Neuronal stem cell (in vitro differentiated cells): ENCODE measurements around the gene ATP8A1.

Source experiments
- DNase-seq: peaks from one replicate; pipeline ENCODE4 v3.0.0-alpha.2; 2013; ENCODE audit warnings: low spot score
- H2AFZ ChIP-seq: one replicate; pipeline ENCODE4 v1.6.1; 2013; ENCODE audit warnings: mild to moderate bottlenecking, low read length, inconsistent platforms
- H2AK5ac ChIP-seq: 2 replicates; pipeline ENCODE4 v1.6.1; 2013; ENCODE audit warnings: low read depth, mild to moderate bottlenecking, inconsistent platforms, low read length, moderate library complexity, mixed read lengths
- H2BK120ac ChIP-seq: 2 replicates; pipeline ENCODE4 v1.6.1; 2013; ENCODE audit warnings: low read depth, mild to moderate bottlenecking, inconsistent platforms, low read length, moderate library complexity, mixed read lengths
- H2BK12ac ChIP-seq: one replicate; pipeline ENCODE4 v1.6.1; 2013; ENCODE audit warnings: low read length, inconsistent platforms
- H2BK15ac ChIP-seq: 2 replicates; pipeline ENCODE4 v1.6.1; 2013; ENCODE audit warnings: mild to moderate bottlenecking, low read length, inconsistent platforms, mixed read lengths
- H2BK5ac ChIP-seq: one replicate; pipeline ENCODE4 v1.6.1; 2013; ENCODE audit warnings: inconsistent platforms, mild to moderate bottlenecking, low read length, moderate library complexity
- H3K14ac ChIP-seq: one replicate; pipeline ENCODE4 v1.6.1; 2013; ENCODE audit warnings: low read length, inconsistent platforms
- H3K18ac ChIP-seq: 2 replicates; pipeline ENCODE4 v1.6.1; 2013; ENCODE audit warnings: low read length, inconsistent platforms
- H3K23ac ChIP-seq: 2 replicates; pipeline ENCODE4 v1.6.1; 2013; ENCODE audit warnings: low read depth, mild to moderate bottlenecking, mixed read lengths, low read length, inconsistent platforms; ENCODE audit not compliant: poor library complexity
- H3K27ac ChIP-seq: replicated peaks from 3 replicates; pipeline ENCODE4 v1.5.1; 2013; ENCODE audit warnings: low read length, inconsistent platforms
- H3K27me3 ChIP-seq, 3 experiments: 2 replicates each; pipeline ENCODE4 v1.6.1; 2013; ENCODE audit warnings: low read length in 3 of 3, mild to moderate bottlenecking in 2 of 3, inconsistent platforms in 1 of 3, low read depth in 1 of 3, mixed read lengths in 1 of 3, moderate library complexity in 1 of 3; ENCODE audit not compliant: control insufficient read depth in 3 of 3, insufficient read depth in 3 of 3
- H3K36me3 ChIP-seq, 2 donors: replicated peaks in 1 of 2; 2 replicates each; pipeline ENCODE4 v1.6.1; 2013; ENCODE audit warnings: low read length in 2 of 2; ENCODE audit not compliant: control insufficient read depth in 2 of 2, insufficient read depth in 2 of 2
- H3K4ac ChIP-seq: 2 replicates; pipeline ENCODE4 v1.6.1; 2013; ENCODE audit warnings: inconsistent platforms, mild to moderate bottlenecking, low read length, moderate library complexity
- H3K4me1 ChIP-seq, 2 donors: 1 replicate in 1 of 2; 2 replicates in 1 of 2; pipeline ENCODE4 v1.6.1; 2013; ENCODE audit warnings: low read length in 2 of 2, low read depth in 1 of 2; ENCODE audit not compliant: control insufficient read depth in 2 of 2, insufficient read depth in 1 of 2
- H3K4me2 ChIP-seq: one replicate; pipeline ENCODE4 v1.6.1; 2013; ENCODE audit warnings: mild to moderate bottlenecking, low read length, inconsistent platforms; ENCODE audit not compliant: insufficient read depth, poor library complexity, severe bottlenecking
- H3K4me3 ChIP-seq, 2 donors: 2 replicates each; pipeline ENCODE4 v1.5.1; 2013; ENCODE audit warnings: low read length in 2 of 2, mild to moderate bottlenecking in 2 of 2, inconsistent platforms in 1 of 2, moderate library complexity in 1 of 2
- H3K79me1 ChIP-seq: one replicate; pipeline ENCODE4 v1.6.1; 2013; ENCODE audit warnings: low read depth, mild to moderate bottlenecking, inconsistent platforms, low read length, moderate library complexity
- H3K9ac ChIP-seq: one replicate; pipeline ENCODE4 v1.6.1; 2013; ENCODE audit warnings: mild to moderate bottlenecking, low read depth, low read length, inconsistent platforms; ENCODE audit not compliant: poor library complexity
- H3K9me3 ChIP-seq, 2 donors: replicated peaks in 1 of 2; 2 replicates each; pipeline versions ENCODE3 to v1.6.1; 2013; ENCODE audit warnings: low read length in 2 of 2, mild to moderate bottlenecking in 2 of 2, inconsistent platforms in 1 of 2, low read depth in 1 of 2, mixed read lengths in 1 of 2, moderate library complexity in 1 of 2; ENCODE audit not compliant: control insufficient read depth in 2 of 2, insufficient read depth in 1 of 2
- H4K8ac ChIP-seq: one replicate; pipeline ENCODE4 v1.6.1; 2013; ENCODE audit warnings: low read depth, mild to moderate bottlenecking, inconsistent platforms, low read length, moderate library complexity
- H4K91ac ChIP-seq: one replicate; pipeline ENCODE4 v1.6.1; 2013; ENCODE audit warnings: low read length, low read depth, mild to moderate bottlenecking, inconsistent platforms; ENCODE audit not compliant: poor library complexity
- WGBS, 2 donors: extraction: QIAGEN DNeasy Blood & Tissue Kit; methylation state at CpG; one replicate each; pipeline ENCODE4 v1.1.7; 2013; ENCODE audit warnings: missing lambda C conversion rate in 2 of 2, mixed read lengths in 1 of 2; ENCODE audit not compliant: insufficient read length in 2 of 2, insufficient replicate concordance in 1 of 2; ENCODE audit errors: extremely low coverage in 2 of 2; 5-methylcytosine and 5-hydroxymethylcytosine counted together

The ATP8A1 gene

DNA sequence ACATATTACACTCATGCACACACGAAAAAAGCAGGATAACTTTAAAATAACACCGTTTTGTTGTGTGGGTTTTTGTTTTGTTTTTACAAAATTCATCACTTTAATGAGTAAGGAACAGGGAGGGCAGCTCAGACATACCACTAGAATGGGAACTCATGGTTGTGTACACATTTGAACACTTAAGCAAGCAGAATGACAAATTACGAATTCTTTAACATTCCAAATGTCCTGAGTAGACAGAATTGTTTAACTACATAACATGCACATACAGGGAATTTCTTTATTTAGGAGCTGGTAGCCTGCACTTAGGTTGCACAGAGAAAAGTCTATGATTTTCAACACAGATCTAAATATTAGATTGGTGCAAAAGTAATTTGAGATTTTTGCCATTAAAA, 96.4 kb downstream of the ATP8A1 start:
- no peak overlapping the region for H2BK5ac ChIP-seq
- no peak for DNase-seq
- no peaks in the 10 kb centered on the region for H3K9me3 ChIP-seq
- H3K4me2 ChIP-seq, result no peak overlapping the region
- H2AFZ ChIP-seq, result no peak overlapping the region
- no peak overlapping the region for H2BK12ac ChIP-seq
- no peak overlapping the region for H3K18ac ChIP-seq
- WGBS, 2 donors, result no CpG with 5 or more reads among the region's 3 CpGs
- H3K79me1 ChIP-seq, result no peaks in the 10 kb centered on the region
- H4K91ac ChIP-seq, result no peak overlapping the region
- H3K4me3 ChIP-seq, result no peak overlapping the region
- H3K4ac ChIP-seq, result no peak overlapping the region
- H3K14ac ChIP-seq, result no peak overlapping the region
- H3K27ac ChIP-seq, result no peak overlapping the region
- H3K9ac ChIP-seq, result no peak overlapping the region
- H3K27me3 ChIP-seq, result no peaks in the 10 kb centered on the region
- H3K23ac ChIP-seq, result no peak overlapping the region
- no peak overlapping the region for H2BK15ac ChIP-seq
- H4K8ac ChIP-seq, result no peak overlapping the region
- no peaks in the 10 kb centered on the region for H3K4me1 ChIP-seq
- no peak overlapping the region for H2AK5ac ChIP-seq
- H2BK120ac ChIP-seq, result no peak overlapping the region
- H3K36me3 ChIP-seq, result no peaks in the 10 kb centered on the region

DNA sequence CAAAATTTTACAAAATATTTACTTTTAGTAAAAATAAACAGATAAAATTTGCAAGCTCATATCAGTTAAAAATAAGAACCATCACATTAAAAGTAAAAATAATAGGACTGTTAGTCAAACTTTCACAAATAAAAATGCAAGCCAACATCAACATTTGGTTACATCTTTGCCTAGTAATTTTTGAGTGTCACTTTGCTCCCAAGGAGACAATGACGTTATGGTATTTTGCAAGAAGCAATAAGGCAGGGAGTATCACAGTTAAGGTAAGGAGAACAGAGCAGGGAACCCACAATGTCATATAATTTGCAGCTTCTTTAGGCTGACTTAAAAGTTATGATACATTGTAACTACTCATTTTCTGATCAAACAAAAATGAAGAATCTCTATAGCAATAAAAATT, 98.7 kb downstream of the ATP8A1 start:
- no peak overlapping the region for H2AFZ ChIP-seq
- H3K9ac ChIP-seq, result no peak overlapping the region
- no peaks in the 10 kb centered on the region for H3K9me3 ChIP-seq
- H2BK5ac ChIP-seq, result no peak overlapping the region
- no peak overlapping the region for H3K18ac ChIP-seq
- no peak overlapping the region for H3K4me3 ChIP-seq
- no peak overlapping the region for H4K91ac ChIP-seq
- no peak overlapping the region for H3K14ac ChIP-seq
- H3K23ac ChIP-seq, result no peak overlapping the region
- no peak for DNase-seq
- H2AK5ac ChIP-seq, result no peak overlapping the region
- H3K27me3 ChIP-seq, result no peaks in the 10 kb centered on the region
- no CpG with 5 or more reads among the region's 1 CpG for WGBS, 2 donors
- H3K4ac ChIP-seq, result no peak overlapping the region
- H3K4me2 ChIP-seq, result no peak overlapping the region
- H3K4me1 ChIP-seq, result no peaks in the 10 kb centered on the region
- no peaks in the 10 kb centered on the region for H3K36me3 ChIP-seq
- H4K8ac ChIP-seq, result no peak overlapping the region
- H3K27ac ChIP-seq, result no peak overlapping the region
- no peak overlapping the region for H2BK15ac ChIP-seq
- peaks cover 2% of the 10 kb centered on the region for H3K79me1 ChIP-seq
- H2BK120ac ChIP-seq, result no peak overlapping the region
- no peak overlapping the region for H2BK12ac ChIP-seq

DNA sequence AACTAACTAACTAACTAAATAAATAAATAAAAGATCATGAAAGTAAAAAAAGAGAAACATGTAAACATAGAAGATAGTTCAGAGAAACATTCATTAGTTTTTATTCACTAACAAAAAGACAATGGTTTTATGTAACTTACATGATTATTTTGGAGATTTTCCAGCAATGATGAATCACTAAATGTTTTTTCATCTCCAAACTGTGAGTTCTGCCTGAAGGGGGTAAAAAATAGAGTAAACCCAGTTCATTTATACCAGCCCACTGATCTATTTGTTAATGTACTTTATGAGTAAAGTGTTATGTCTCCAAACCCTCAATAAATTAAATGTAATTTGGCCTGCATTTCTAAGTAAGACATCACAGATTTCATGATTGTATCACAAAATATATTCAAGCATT, 101.1 kb downstream of the ATP8A1 start:
- Histone ChIP-seq H3K4me1 (no peaks in the 10 kb centered on the region), H4K8ac (no peak overlapping the region), H3K23ac (no peak overlapping the region), H2AK5ac (no peak overlapping the region), H2BK120ac (no peak overlapping the region), H2BK5ac (no peak overlapping the region), H3K4me3 (no peak overlapping the region), H3K36me3 (no peaks in the 10 kb centered on the region), H2BK12ac (no peak overlapping the region), H2AFZ (no peak overlapping the region), H3K9ac (no peak overlapping the region), H3K18ac (no peak overlapping the region), H3K9me3 (no peaks in the 10 kb centered on the region), H3K14ac (no peak overlapping the region), H3K79me1 (peaks cover 2% of the 10 kb centered on the region), H2BK15ac (no peak overlapping the region), H3K4me2 (no peak overlapping the region), H4K91ac (no peak overlapping the region), H3K4ac (no peak overlapping the region), H3K27ac (no peak overlapping the region), H3K27me3 (no peaks in the 10 kb centered on the region)
- DNase-seq, result no peak

DNA sequence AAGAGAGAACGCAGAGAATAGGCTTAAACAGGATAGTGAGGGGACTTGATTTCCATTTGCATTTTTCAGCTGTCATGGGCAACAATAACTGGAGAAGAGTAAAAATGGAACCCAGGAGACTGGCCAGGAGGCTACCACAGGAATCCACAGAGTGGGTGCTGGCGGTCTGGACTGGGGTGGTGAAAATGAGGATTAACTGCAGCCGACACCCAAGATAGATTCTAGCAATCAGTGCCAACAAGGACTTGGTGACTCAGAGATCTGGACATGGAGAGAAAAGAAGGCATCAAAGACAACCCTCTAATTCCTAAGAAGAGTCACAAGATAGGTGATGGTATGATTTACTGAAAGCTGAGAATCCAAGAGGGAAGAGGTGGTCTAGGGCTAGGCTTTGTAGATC, 102.8 kb downstream of the ATP8A1 start:
- Histone ChIP-seq H3K14ac (no peak overlapping the region), H4K91ac (no peak overlapping the region), H2AFZ (no peak overlapping the region), H3K18ac (no peak overlapping the region), H2AK5ac (no peak overlapping the region), H3K27ac (no peak overlapping the region), H3K4me1 (no peaks in the 10 kb centered on the region), H2BK12ac (no peak overlapping the region), H3K9ac (no peak overlapping the region), H2BK120ac (no peak overlapping the region), H3K9me3 (no peaks in the 10 kb centered on the region), H4K8ac (no peak overlapping the region), H3K79me1 (peaks cover 2% of the 10 kb centered on the region), H2BK15ac (no peak overlapping the region), H2BK5ac (no peak overlapping the region), H3K36me3 (no peaks in the 10 kb centered on the region), H3K4me2 (no peak overlapping the region), H3K27me3 (no peaks in the 10 kb centered on the region), H3K23ac (no peak overlapping the region), H3K4ac (no peak overlapping the region), H3K4me3 (no peak overlapping the region)
- no peak for DNase-seq
- WGBS, 2 donors, result no CpG with 5 or more reads among the region's 3 CpGs
